GM23338 (cell line): ENCODE results near the gene SERPINH1.

Source experiments
- CTCF ChIP-seq, 2 experiments: fragments of 200-600 bp in 1 of 2; sonication (generic) in 1 of 2; conservative IDR thresholded peaks; 2 replicates each; pipeline versions ENCODE4 v1.5.1 to v1.6.1; 2016 to 2017; ENCODE audit warnings: antibody characterized with exemption in 2 of 2, low read depth in 2 of 2, mild to moderate bottlenecking in 2 of 2, moderate library complexity in 1 of 2
- EZH2 ChIP-seq: fragments of 200-600 bp; sonication (generic); IDR thresholded peaks from one replicate; pipeline ENCODE4 v1.8.0; 2017; ENCODE audit warnings: antibody characterized with exemption, mild to moderate bottlenecking, low read depth; ENCODE audit not compliant: unreplicated experiment
- EZH2phosphoT487 ChIP-seq: fragments of 200-600 bp; sonication (generic); IDR thresholded peaks from one replicate; pipeline ENCODE4 v1.8.1; 2018; ENCODE audit warnings: antibody characterized with exemption; ENCODE audit not compliant: unreplicated experiment
- POLR2AphosphoS5 ChIP-seq: IDR thresholded peaks from 2 replicates; pipeline ENCODE4 v1.6.1; 2016; ENCODE audit warnings: antibody characterized with exemption, low read depth
- REST ChIP-seq: IDR thresholded peaks from one replicate; pipeline ENCODE4 v1.6.1; 2018; ENCODE audit warnings: antibody characterized with exemption; ENCODE audit not compliant: unreplicated experiment

DNA sequence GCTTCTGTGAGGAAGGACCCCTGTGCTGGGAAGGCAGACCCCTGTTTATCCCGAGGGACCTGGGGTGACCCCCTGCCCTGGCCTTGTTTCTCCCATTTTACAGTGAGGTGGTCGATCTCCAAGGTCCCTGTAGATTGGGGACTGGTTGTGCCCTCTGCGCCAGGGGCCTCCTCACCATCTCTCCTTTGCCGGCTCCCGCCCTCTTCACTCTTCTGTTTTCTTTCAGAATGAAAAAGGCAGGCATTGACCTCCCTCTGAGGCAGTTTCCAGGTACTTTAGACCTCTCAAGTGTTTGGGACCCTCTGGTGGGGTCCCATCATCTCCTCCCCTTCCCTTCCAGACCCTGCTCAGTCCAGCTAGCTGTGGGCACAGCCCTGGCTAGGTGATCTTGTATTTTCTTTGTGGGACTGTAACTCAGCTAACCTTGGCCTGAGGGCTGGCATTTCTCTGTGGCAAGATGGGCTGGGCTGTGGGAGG, 1.5 kb downstream of the SERPINH1 start:
- no peak for TF ChIP-seq POLR2AphosphoS5
- no peak for TF ChIP-seq CTCF (conservative IDR thresholded peaks at IDR 0.05; ENCODE audit: low read depth in 2 of 2)
- no peak for TF ChIP-seq REST
- TF ChIP-seq EZH2phosphoT487: no peak
- no peak for TF ChIP-seq EZH2
